Calu3 (cell line): ENCODE measurements around the gene ABCA12. TPM values are rescaled to one million over a fixed set of nuclear protein-coding genes. Genes with fewer than 3 reads are reported as not detected.

Experiments used
- BruUV-seq: library from RNA; stranded (reverse); fragments of 400-500 nt; replicated peaks from 2 replicates; lab custom pipeline; 2021; lab: Mats Ljungman, UMichigan
- CTCF ChIA-PET: fragments of 300-600 bp; sonication (Branson Sonifier 250); formaldehyde crosslinking; loops from one replicate; lab custom pipeline; 2022; ENCODE audit warnings: antibody characterized with exemption; lab: Charles Lee
- DNase-seq: peaks from one replicate; pipeline ENCODE4 v3.0.0; 2022
- H3K27ac Mint-ChIP-seq: one replicate; pipeline ENCODE4 v1.8.0; 2022; ENCODE audit warnings: mixed read lengths; ENCODE audit not compliant: unreplicated experiment
- H3K27me3 Mint-ChIP-seq: one replicate; pipeline ENCODE4 v1.8.0; 2022; ENCODE audit warnings: mixed read lengths; ENCODE audit not compliant: unreplicated experiment
- H3K36me3 Mint-ChIP-seq: one replicate; pipeline ENCODE4 v1.8.0; 2022; ENCODE audit warnings: mild to moderate bottlenecking, moderate library complexity, mixed read lengths; ENCODE audit not compliant: insufficient read depth, unreplicated experiment
- H3K4me1 Mint-ChIP-seq: one replicate; pipeline ENCODE4 v1.8.0; 2022; ENCODE audit warnings: mild to moderate bottlenecking, low read depth, mixed read lengths; ENCODE audit not compliant: unreplicated experiment
- H3K4me3 Mint-ChIP-seq: one replicate; pipeline ENCODE4 v1.8.0; 2022; ENCODE audit warnings: mild to moderate bottlenecking, low read depth, moderate library complexity, mixed read lengths; ENCODE audit not compliant: unreplicated experiment
- H3K9me3 Mint-ChIP-seq: one replicate; pipeline ENCODE4 v1.8.0; 2022; ENCODE audit warnings: low read depth, mixed read lengths; ENCODE audit not compliant: unreplicated experiment
- CTCF ChIP-seq: fragments of 200-600 bp; IDR thresholded peaks from one replicate; pipeline ENCODE4 v1.8.0; 2022; ENCODE audit warnings: antibody characterized with exemption; ENCODE audit not compliant: unreplicated experiment
- intact Hi-C: fragments of 100-400 bp; cut with micrococcal nuclease; formaldehyde crosslinking; loops from one replicate; pipeline ENCODE4 v1.10.0; 2022; ENCODE audit not compliant: unreplicated experiment
- total RNA-seq: library from RNA; stranded (reverse); gene quantifications from 2 replicates; pipeline ENCODE4 v1.2.3, GENCODE V29; 2022

The ABCA12 gene
- total RNA-seq, 1 experiment from 2014 or later, result 4.8 TPM

- DNase-seq, result no peak
- CTCF ChIA-PET, result no interaction called here
- no peak overlapping the region for H3K27ac Mint-ChIP-seq
These were observed 238.7 kb downstream of the ABCA12 start for GRCh38 chr2:214899751-214900150.

DNA sequence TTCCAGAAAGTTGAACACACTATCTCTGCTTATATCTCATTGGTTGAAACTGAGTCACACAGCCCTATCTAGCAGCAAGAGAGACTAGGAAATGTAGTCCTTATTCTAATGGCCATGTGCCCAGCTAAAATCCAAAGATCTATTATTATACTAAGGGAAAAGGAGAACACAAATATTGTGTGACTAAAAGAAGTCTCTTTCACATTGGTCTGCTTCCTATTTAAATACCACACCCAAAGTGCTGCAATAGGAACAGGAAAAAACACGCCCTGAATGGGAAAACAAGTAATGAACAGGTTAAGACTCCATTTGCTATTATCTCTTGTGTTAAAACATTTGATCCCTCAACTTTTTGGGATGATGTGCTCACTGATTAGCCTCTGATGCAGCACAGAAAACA is 242.2 kb downstream of the ABCA12 start:
- intact Hi-C loops, result no loop called here
- Mint-ChIP-seq H3K27ac (no peak overlapping the region), H3K4me1 (no peaks in the 10 kb centered on the region), H3K36me3 (no peaks in the 10 kb centered on the region), H3K4me3 (no peak overlapping the region), H3K27me3 (no peaks in the 10 kb centered on the region), H3K9me3 (no peaks in the 10 kb centered on the region)
- TF ChIP-seq CTCF, result no peak
- no peak for DNase-seq
- CTCF ChIA-PET, result no interaction called here
- BruUV-seq, result no TSS peak

More at GRCh38 chr2:214899751-214900150, 238.7 kb downstream of the ABCA12 start:
- no peak for TF ChIP-seq CTCF
- no peaks in the 10 kb centered on the region for H3K9me3 Mint-ChIP-seq
- H3K27me3 Mint-ChIP-seq, result no peaks in the 10 kb centered on the region
- H3K4me3 Mint-ChIP-seq, result no peak overlapping the region
- H3K36me3 Mint-ChIP-seq, result no peaks in the 10 kb centered on the region
- no peaks in the 10 kb centered on the region for H3K4me1 Mint-ChIP-seq
- no TSS peak for BruUV-seq
- intact Hi-C loops, result no loop called here

GRCh38 chr2:214895469-214895868 is 243.0 kb downstream of the ABCA12 start:
- CTCF ChIA-PET, result no interaction called here
- H3K4me1 Mint-ChIP-seq, result no peaks in the 10 kb centered on the region
- no TSS peak for BruUV-seq
- no peak overlapping the region for H3K4me3 Mint-ChIP-seq
- DNase-seq, result no peak
- H3K27ac Mint-ChIP-seq, result no peak overlapping the region
- intact Hi-C loops, result no loop called here
- no peaks in the 10 kb centered on the region for H3K9me3 Mint-ChIP-seq
- H3K36me3 Mint-ChIP-seq, result no peaks in the 10 kb centered on the region
- no peaks in the 10 kb centered on the region for H3K27me3 Mint-ChIP-seq
- no peak for TF ChIP-seq CTCF

- no peaks in the 10 kb centered on the region for H3K36me3 Mint-ChIP-seq
- intact Hi-C loops, result no loop called here
- H3K27me3 Mint-ChIP-seq, result no peaks in the 10 kb centered on the region
- CTCF ChIA-PET, result no interaction called here
- BruUV-seq, result no TSS peak
- DNase-seq, result no peak
- no peaks in the 10 kb centered on the region for H3K9me3 Mint-ChIP-seq
- TF ChIP-seq CTCF, result no peak
- H3K27ac Mint-ChIP-seq, result no peak overlapping the region
- no peak overlapping the region for H3K4me3 Mint-ChIP-seq
- H3K4me1 Mint-ChIP-seq, result no peaks in the 10 kb centered on the region
These were observed 249.1 kb downstream of the ABCA12 start for GRCh38 chr2:214889301-214889700.
